HepG2 (cell line): Measurements from ENCODE around the gene BICDL2. TPM values are rescaled to one million over a fixed set of nuclear protein-coding genes. Genes with fewer than 3 reads are reported as not detected.

ENCODE experiments used
- ARHGAP35 ChIP-seq: sonication (generic); formaldehyde crosslinking; IDR thresholded peaks from 2 replicates; pipeline ENCODE4 v1.9.0; 2022; ENCODE audit warnings: mild to moderate bottlenecking, inconsistent platforms, moderate library complexity, missing genetic modification reagents, borderline replicate concordance
- KAT8 ChIP-seq: IDR thresholded peaks from 2 replicates; pipeline ENCODE4 v1.6.1; 2016; ENCODE audit warnings: missing genetic modification reagents, missing compliant biosample characterization
- MEIS1 ChIP-seq: sonication (generic); formaldehyde crosslinking; IDR thresholded peaks from 2 replicates; pipeline ENCODE4 v1.9.0; 2021; ENCODE audit warnings: mild to moderate bottlenecking, missing genetic modification reagents, moderate library complexity, borderline replicate concordance
- PCBP1 ChIP-seq: fragments of 200-400 bp; formaldehyde crosslinking; IDR thresholded peaks from 2 replicates; pipeline ENCODE4 v1.6.1; 2017; ENCODE audit warnings: mild to moderate bottlenecking, low read depth, low read length, borderline replicate concordance
- RXRA ChIP-seq: sonication (generic); formaldehyde crosslinking; IDR thresholded peaks from 2 replicates; pipeline ENCODE4 v1.5.1; 2020; ENCODE audit warnings: missing genetic modification reagents
- SOX6 ChIP-seq, 2 experiments: fragments of 450-650 bp in 1 of 2; sonication (generic) in 1 of 2; formaldehyde crosslinking in 1 of 2; IDR thresholded peaks; 2 replicates each; pipeline versions ENCODE4 v1.4.0 to v1.6.1; 2017 to 2020; ENCODE audit warnings: antibody characterized with exemption in 1 of 2, mild to moderate bottlenecking in 1 of 2, missing genetic modification reagents in 1 of 2
- ZBTB1 ChIP-seq: sonication (generic); formaldehyde crosslinking; IDR thresholded peaks from 2 replicates; pipeline ENCODE4 v1.4.0; 2020; ENCODE audit warnings: missing genetic modification reagents, borderline replicate concordance
- ZKSCAN5 ChIP-seq: sonication (generic); formaldehyde crosslinking; IDR thresholded peaks from 2 replicates; pipeline ENCODE4 v1.5.1; 2020; ENCODE audit warnings: mild to moderate bottlenecking, missing genetic modification reagents
- ZNF44 ChIP-seq: sonication (generic); formaldehyde crosslinking; IDR thresholded peaks from 2 replicates; pipeline ENCODE4 v1.5.1; 2020; ENCODE audit warnings: mild to moderate bottlenecking, missing genetic modification reagents
- ZNF772 ChIP-seq: sonication (generic); formaldehyde crosslinking; IDR thresholded peaks from 2 replicates; pipeline ENCODE4 v1.5.0; 2020; ENCODE audit warnings: mild to moderate bottlenecking, missing genetic modification reagents
- ZNF773 ChIP-seq: sonication (generic); formaldehyde crosslinking; IDR thresholded peaks from 2 replicates; pipeline ENCODE4 v1.4.0; 2020; ENCODE audit warnings: missing genetic modification reagents, borderline replicate concordance
- ZNF788 ChIP-seq: sonication (generic); formaldehyde crosslinking; IDR thresholded peaks from 2 replicates; pipeline ENCODE4 v1.5.0; 2020; ENCODE audit warnings: mild to moderate bottlenecking, missing genetic modification reagents, borderline replicate concordance
- polyA plus RNA-seq, 8 experiments: library from polyadenylated mRNA; depleted of rRNA in 3 of 8; stranded (reverse) in 7 of 8; unstranded in 1 of 8; fragments of >200 nt; fragmentation: Illumina TruSeq in 4 of 8; extraction: Trizol in 4 of 8; gene quantifications; 2 replicates each; pipeline versions ENCODE4 v1.2.1 to v1.2.3, GENCODE V29; 2011 to 2016; ENCODE audit warnings: low read depth in 4 of 8, missing spikeins in 1 of 8, mixed read lengths in 1 of 8; ENCODE audit not compliant: insufficient read depth in 1 of 8
- total RNA-seq, 5 experiments: library from RNA; depleted of rRNA; stranded (reverse); fragments of >200 nt; fragmentation: Illumina TruSeq; extraction: Trizol; gene quantifications; 2 replicates each; pipeline ENCODE4 v1.2.3, GENCODE V29; 2016; ENCODE audit warnings: low read depth in 1 of 5
- TF ChIP-seq, protein P1 (sequence below): sonication (generic); formaldehyde crosslinking; IDR thresholded peaks from 2 replicates; pipeline ENCODE4 v1.5.1; 2020; ENCODE audit warnings: mild to moderate bottlenecking, missing genetic modification reagents, moderate library complexity
- TF ChIP-seq, protein P2 (sequence below), 2 experiments: sonication (generic) in 1 of 2; formaldehyde crosslinking in 1 of 2; IDR thresholded peaks; 2 replicates each; pipeline versions ENCODE4 v1.4.0 to v1.6.1; 2016 to 2020; ENCODE audit warnings: borderline replicate concordance in 1 of 2, low read depth in 1 of 2, mild to moderate bottlenecking in 1 of 2, missing genetic modification reagents in 1 of 2
- TF ChIP-seq, protein P3 (sequence below): sonication (generic); formaldehyde crosslinking; IDR thresholded peaks from 2 replicates; pipeline ENCODE4 v1.4.0; 2020; ENCODE audit warnings: missing genetic modification reagents, borderline replicate concordance

Gene BICDL2
- total and polyA plus RNA-seq, 2 of the 13 experiments (the other 11 are each of a cell fraction or from before 2014, with no cell fraction given), result 0.12 TPM; not detected in 1

DNA sequence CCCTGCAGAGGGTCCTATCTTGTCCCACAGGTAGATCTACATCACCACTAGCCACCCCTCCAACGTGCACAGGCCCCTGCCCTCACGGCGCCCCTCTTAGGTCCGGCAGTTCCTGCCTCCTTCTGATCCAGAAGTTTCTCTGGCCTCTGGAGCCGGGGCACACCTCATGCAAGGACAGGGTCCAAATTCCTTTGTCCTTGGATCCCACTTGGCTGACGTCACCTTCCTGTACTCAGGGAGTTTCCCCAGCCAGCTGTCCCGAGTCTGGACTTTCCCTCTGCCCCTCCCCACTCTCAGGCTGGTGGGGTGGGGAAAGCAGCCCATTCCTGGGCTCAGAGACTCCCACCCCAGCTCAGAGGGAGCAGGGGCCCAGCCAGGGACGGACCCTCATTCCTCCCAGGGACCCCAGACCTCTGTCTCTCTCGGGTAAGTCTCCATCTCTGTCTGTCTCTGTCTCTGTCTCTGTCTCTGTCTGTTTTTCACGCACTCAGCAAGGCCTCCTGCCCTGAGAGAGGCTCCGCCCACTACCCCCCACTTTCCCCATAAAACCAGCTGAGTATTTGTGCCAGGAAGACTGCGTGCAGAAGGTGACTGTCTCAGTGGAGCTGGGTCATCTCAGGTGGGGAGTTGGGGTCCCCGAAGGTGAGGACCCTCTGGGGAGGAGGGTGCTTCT, 28.5 kb upstream of the BICDL2 start, which contains the start of gene IL32 (continued):
- TF ChIP-seq ZNF788 (CRISPR knock-in tag) (peak; percentile 64; the same call in 1 of the 2 replicates), PCBP1 (no peak), MEIS1 (no peak), ZNF44 (no peak), ZBTB1 (no peak), ZNF773 (no peak), KAT8 (peak; percentile 59), ZNF772 (CRISPR knock-in tag) (peak; percentile 92), SOX6 (IDR thresholded peaks at IDR 0.05) (no peak), SOX6 (CRISPR knock-in tag; IDR thresholded peaks at IDR 0.05) (peak; percentile 65), ZKSCAN5 (CRISPR knock-in tag) (no peak), RXRA (peak; percentile 83), ARHGAP35 (CRISPR knock-in tag) (peak; percentile 61; the same call in 1 of the 2 replicates)
- TF ChIP-seq, protein P1, sequence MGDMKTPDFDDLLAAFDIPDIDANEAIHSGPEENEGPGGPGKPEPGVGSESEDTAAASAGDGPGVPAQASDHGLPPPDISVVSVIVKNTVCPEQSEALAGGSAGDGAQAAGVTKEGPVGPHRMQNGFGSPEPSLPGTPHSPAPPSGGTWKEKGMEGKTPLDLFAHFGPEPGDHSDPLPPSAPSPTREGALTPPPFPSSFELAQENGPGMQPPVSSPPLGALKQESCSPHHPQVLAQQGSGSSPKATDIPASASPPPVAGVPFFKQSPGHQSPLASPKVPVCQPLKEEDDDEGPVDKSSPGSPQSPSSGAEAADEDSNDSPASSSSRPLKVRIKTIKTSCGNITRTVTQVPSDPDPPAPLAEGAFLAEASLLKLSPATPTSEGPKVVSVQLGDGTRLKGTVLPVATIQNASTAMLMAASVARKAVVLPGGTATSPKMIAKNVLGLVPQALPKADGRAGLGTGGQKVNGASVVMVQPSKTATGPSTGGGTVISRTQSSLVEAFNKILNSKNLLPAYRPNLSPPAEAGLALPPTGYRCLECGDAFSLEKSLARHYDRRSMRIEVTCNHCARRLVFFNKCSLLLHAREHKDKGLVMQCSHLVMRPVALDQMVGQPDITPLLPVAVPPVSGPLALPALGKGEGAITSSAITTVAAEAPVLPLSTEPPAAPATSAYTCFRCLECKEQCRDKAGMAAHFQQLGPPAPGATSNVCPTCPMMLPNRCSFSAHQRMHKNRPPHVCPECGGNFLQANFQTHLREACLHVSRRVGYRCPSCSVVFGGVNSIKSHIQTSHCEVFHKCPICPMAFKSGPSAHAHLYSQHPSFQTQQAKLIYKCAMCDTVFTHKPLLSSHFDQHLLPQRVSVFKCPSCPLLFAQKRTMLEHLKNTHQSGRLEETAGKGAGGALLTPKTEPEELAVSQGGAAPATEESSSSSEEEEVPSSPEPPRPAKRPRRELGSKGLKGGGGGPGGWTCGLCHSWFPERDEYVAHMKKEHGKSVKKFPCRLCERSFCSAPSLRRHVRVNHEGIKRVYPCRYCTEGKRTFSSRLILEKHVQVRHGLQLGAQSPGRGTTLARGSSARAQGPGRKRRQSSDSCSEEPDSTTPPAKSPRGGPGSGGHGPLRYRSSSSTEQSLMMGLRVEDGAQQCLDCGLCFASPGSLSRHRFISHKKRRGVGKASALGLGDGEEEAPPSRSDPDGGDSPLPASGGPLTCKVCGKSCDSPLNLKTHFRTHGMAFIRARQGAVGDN (CRISPR knock-in tag), result peak; percentile 98
- TF ChIP-seq, protein P2, sequence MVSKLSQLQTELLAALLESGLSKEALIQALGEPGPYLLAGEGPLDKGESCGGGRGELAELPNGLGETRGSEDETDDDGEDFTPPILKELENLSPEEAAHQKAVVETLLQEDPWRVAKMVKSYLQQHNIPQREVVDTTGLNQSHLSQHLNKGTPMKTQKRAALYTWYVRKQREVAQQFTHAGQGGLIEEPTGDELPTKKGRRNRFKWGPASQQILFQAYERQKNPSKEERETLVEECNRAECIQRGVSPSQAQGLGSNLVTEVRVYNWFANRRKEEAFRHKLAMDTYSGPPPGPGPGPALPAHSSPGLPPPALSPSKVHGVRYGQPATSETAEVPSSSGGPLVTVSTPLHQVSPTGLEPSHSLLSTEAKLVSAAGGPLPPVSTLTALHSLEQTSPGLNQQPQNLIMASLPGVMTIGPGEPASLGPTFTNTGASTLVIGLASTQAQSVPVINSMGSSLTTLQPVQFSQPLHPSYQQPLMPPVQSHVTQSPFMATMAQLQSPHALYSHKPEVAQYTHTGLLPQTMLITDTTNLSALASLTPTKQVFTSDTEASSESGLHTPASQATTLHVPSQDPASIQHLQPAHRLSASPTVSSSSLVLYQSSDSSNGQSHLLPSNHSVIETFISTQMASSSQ (IDR thresholded peaks at IDR 0.05; ENCODE audit: low read depth), result no peak
- TF ChIP-seq, protein P2 (CRISPR knock-in tag; IDR thresholded peaks at IDR 0.05; ENCODE audit: borderline replicate concordance), result no peak
- TF ChIP-seq, protein P3, sequence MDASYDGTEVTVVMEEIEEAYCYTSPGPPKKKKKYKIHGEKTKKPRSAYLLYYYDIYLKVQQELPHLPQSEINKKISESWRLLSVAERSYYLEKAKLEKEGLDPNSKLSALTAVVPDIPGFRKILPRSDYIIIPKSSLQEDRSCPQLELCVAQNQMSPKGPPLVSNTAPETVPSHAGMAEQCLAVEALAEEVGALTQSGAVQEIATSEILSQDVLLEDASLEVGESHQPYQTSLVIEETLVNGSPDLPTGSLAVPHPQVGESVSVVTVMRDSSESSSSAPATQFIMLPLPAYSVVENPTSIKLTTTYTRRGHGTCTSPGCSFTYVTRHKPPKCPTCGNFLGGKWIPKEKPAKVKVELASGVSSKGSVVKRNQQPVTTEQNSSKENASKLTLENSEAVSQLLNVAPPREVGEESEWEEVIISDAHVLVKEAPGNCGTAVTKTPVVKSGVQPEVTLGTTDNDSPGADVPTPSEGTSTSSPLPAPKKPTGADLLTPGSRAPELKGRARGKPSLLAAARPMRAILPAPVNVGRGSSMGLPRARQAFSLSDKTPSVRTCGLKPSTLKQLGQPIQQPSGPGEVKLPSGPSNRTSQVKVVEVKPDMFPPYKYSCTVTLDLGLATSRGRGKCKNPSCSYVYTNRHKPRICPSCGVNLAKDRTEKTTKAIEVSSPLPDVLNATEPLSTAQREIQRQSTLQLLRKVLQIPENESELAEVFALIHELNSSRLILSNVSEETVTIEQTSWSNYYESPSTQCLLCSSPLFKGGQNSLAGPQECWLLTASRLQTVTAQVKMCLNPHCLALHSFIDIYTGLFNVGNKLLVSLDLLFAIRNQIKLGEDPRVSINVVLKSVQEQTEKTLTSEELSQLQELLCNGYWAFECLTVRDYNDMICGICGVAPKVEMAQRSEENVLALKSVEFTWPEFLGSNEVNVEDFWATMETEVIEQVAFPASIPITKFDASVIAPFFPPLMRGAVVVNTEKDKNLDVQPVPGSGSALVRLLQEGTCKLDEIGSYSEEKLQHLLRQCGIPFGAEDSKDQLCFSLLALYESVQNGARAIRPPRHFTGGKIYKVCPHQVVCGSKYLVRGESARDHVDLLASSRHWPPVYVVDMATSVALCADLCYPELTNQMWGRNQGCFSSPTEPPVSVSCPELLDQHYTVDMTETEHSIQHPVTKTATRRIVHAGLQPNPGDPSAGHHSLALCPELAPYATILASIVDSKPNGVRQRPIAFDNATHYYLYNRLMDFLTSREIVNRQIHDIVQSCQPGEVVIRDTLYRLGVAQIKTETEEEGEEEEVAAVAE (CRISPR knock-in tag), result peak; percentile 33
